GM19372 (cell line): Measurements from ENCODE around the gene DSG1.
"Not testable (repeated sequence)": the region's sequence is repeated elsewhere in the genome, so short reads cannot be mapped to it uniquely, and the experiment has no call there.

Source experiments
- ATAC-seq: cut with Tn5 transposase; IDR thresholded peaks from one replicate; pipeline ENCODE4 v1.9.1; 2021; ENCODE audit warnings: mild to moderate bottlenecking, low read depth, moderate library complexity; ENCODE audit not compliant: unreplicated experiment

The DSG1 gene

GRCh38 chr18:31329787-31330438 is 12.0 kb downstream of the DSG1 start:
- ATAC-seq = no peak

GRCh38 chr18:31343454-31343853 is 25.5 kb downstream of the DSG1 start:
- ATAC-seq = no peak

GRCh38 chr18:31353336-31353735 is 35.4 kb downstream of the DSG1 start:
- ATAC-seq = not testable (repeated sequence)

- no peak for ATAC-seq
Measured at GRCh38 chr18:31354990-31355389, 37.0 kb downstream of the DSG1 start.

GRCh38 chr18:31356025-31356424 is 38.1 kb downstream of the DSG1 start:
- no peak for ATAC-seq

- ATAC-seq = no peak
Measured at GRCh38 chr18:31364190-31364589, 46.2 kb downstream of the DSG1 start.

- ATAC-seq = no peak
Measured at GRCh38 chr18:31369478-31369877, 51.5 kb downstream of the DSG1 start.

GRCh38 chr18:31371989-31372388 is 54.0 kb downstream of the DSG1 start:
- no peak for ATAC-seq

GRCh38 chr18:31373641-31374040 is 55.7 kb downstream of the DSG1 start:
- ATAC-seq = no peak

- ATAC-seq = no peak
Measured at GRCh38 chr18:31376477-31376876, 58.5 kb downstream of the DSG1 start, which contains the start of gene DSG4. Gene DSG4 (plus strand): TSS chr18:31376777. CDS start chr18:31376912, 135 bp downstream.

- no peak for ATAC-seq
Measured at GRCh38 chr18:31380912-31381311, 63.0 kb downstream of the DSG1 start.

- ATAC-seq = no peak
Measured at GRCh38 chr18:31382107-31382506, 64.1 kb downstream of the DSG1 start.

- ATAC-seq = no peak
Measured at GRCh38 chr18:31386741-31387140, 68.8 kb downstream of the DSG1 start.

GRCh38 chr18:31393286-31393685 is 75.3 kb downstream of the DSG1 start:
- no peak for ATAC-seq

- ATAC-seq = no peak
Measured at GRCh38 chr18:31396796-31397612, 79.0 kb downstream of the DSG1 start.

GRCh38 chr18:31398191-31398590 is 80.2 kb downstream of the DSG1 start:
- ATAC-seq = no peak

GRCh38 chr18:31399306-31400032 is 81.5 kb downstream of the DSG1 start:
- ATAC-seq = no peak

- no peak for ATAC-seq
Measured at GRCh38 chr18:31401156-31402025, 83.4 kb downstream of the DSG1 start.

GRCh38 chr18:31402026-31402373 is 84.0 kb downstream of the DSG1 start:
- no peak for ATAC-seq

GRCh38 chr18:31403409-31403808 is 85.4 kb downstream of the DSG1 start:
- ATAC-seq = no peak
